GM19193 (cell line): Measurements from ENCODE around the gene DRD2.

ENCODE experiments used
- POLR2A ChIP-seq: IDR thresholded peaks from 4 replicates; pipeline ENCODE4 v1.6.1; 2011; ENCODE audit not compliant: insufficient read depth, insufficient read length; ENCODE audit errors: extremely low read depth

The DRD2 gene

GRCh38 chr11:113378692-113379091 is 96.5 kb downstream of the DRD2 start:
- no peak for TF ChIP-seq POLR2A

GRCh38 chr11:113377681-113378412 is 97.4 kb downstream of the DRD2 start:
- no peak for TF ChIP-seq POLR2A

GRCh38 chr11:113376156-113376555 is 99.0 kb downstream of the DRD2 start:
- TF ChIP-seq POLR2A, result no peak

- TF ChIP-seq POLR2A, result no peak
Observed at GRCh38 chr11:113375402-113375801, 99.8 kb downstream of the DRD2 start.

GRCh38 chr11:113373981-113374560 is 101.1 kb downstream of the DRD2 start:
- no peak for TF ChIP-seq POLR2A

GRCh38 chr11:113373306-113373705 is 101.9 kb downstream of the DRD2 start:
- no peak for TF ChIP-seq POLR2A

GRCh38 chr11:113372309-113372708 is 102.9 kb downstream of the DRD2 start:
- TF ChIP-seq POLR2A, result no peak

GRCh38 chr11:113370634-113371033 is 104.6 kb downstream of the DRD2 start:
- TF ChIP-seq POLR2A, result no peak

GRCh38 chr11:113369411-113369810 is 105.8 kb downstream of the DRD2 start:
- no peak for TF ChIP-seq POLR2A

- TF ChIP-seq POLR2A, result no peak
Observed at GRCh38 chr11:113365895-113366294, 109.3 kb downstream of the DRD2 start.

- no peak for TF ChIP-seq POLR2A
Observed at GRCh38 chr11:113363996-113364641, 111.1 kb downstream of the DRD2 start.

- TF ChIP-seq POLR2A, result no peak
Observed at GRCh38 chr11:113363406-113363805, 111.8 kb downstream of the DRD2 start.
